Measurements from ENCODE around the gene ELAVL2.
A peak's percentile ranks its signal among the peaks of the same experiment; 100 is the strongest.

ELAVL2 gene

GRCh38 chr9:23826120-23826629 is at the start of gene ELAVL2:
TSS of gene ELAVL2 (minus strand) at chr9:23826240. CDS start at chr9:23762234, 64,006 bp downstream.
- DNase-seq (ENCODE audit: low read depth in 2 of 2): peak in 1 of 2 donors; percentile 18

GRCh38 chr9:23858234-23858633 is 32.2 kb upstream of the ELAVL2 start:
- no peak for DNase-seq (ENCODE audit: low read depth in 2 of 2)

- DNase-seq (ENCODE audit: low read depth in 2 of 2): no peak
These were observed 30.0 kb upstream of the ELAVL2 start for GRCh38 chr9:23855873-23856604.

GRCh38 chr9:23850690-23851629 is 24.9 kb upstream of the ELAVL2 start:
- DNase-seq (ENCODE audit: low read depth in 2 of 2): no peak

- no peak for DNase-seq (ENCODE audit: low read depth in 2 of 2)
These were observed 24.2 kb upstream of the ELAVL2 start for GRCh38 chr9:23850242-23850689.

GRCh38 chr9:23849379-23850035 is 23.5 kb upstream of the ELAVL2 start:
- DNase-seq (ENCODE audit: low read depth in 2 of 2): no peak

- DNase-seq (ENCODE audit: low read depth in 2 of 2): no peak
These were observed 16.6 kb upstream of the ELAVL2 start for GRCh38 chr9:23842565-23843129.

- DNase-seq (ENCODE audit: low read depth in 2 of 2): no peak
These were observed 15.3 kb upstream of the ELAVL2 start for GRCh38 chr9:23841304-23841703.

- DNase-seq (ENCODE audit: low read depth in 2 of 2): no peak
These were observed 11.0 kb upstream of the ELAVL2 start for GRCh38 chr9:23837038-23837437.

- no peak for DNase-seq (ENCODE audit: low read depth in 2 of 2)
These were observed 5.1 kb upstream of the ELAVL2 start for GRCh38 chr9:23830929-23831730.

GRCh38 chr9:23830476-23830805 is 4.4 kb upstream of the ELAVL2 start:
- no peak for DNase-seq (ENCODE audit: low read depth in 2 of 2)

- no peak for DNase-seq (ENCODE audit: low read depth in 2 of 2)
These were observed 3.8 kb upstream of the ELAVL2 start for GRCh38 chr9:23829580-23830475.

GRCh38 chr9:23825700-23826099 is 340 bp downstream of the ELAVL2 start:
- DNase-seq (ENCODE audit: low read depth in 2 of 2): no peak

GRCh38 chr9:23824830-23825591 is 1.0 kb downstream of the ELAVL2 start:
- DNase-seq (ENCODE audit: low read depth in 2 of 2): no peak

GRCh38 chr9:23823986-23824829 is 1.8 kb downstream of the ELAVL2 start:
- DNase-seq (ENCODE audit: low read depth in 2 of 2): no peak

- DNase-seq (ENCODE audit: low read depth in 2 of 2): no peak
These were observed 2.8 kb downstream of the ELAVL2 start for GRCh38 chr9:23823269-23823668.

GRCh38 chr9:23822261-23823169 is 3.5 kb downstream of the ELAVL2 start:
- no peak for DNase-seq (ENCODE audit: low read depth in 2 of 2)
